Ectodermal cell (in vitro differentiated cells): ENCODE measurements around the gene BRSK2.

Experiments
- H3K27ac ChIP-seq: 2 replicates; pipeline ENCODE4 v1.7.0; 2013; ENCODE audit warnings: mild to moderate bottlenecking, low read depth, low read length; ENCODE audit not compliant: insufficient read depth, poor library complexity, severe bottlenecking
- H3K27me3 ChIP-seq: 2 replicates; pipeline ENCODE4 v1.7.0; 2013; ENCODE audit warnings: mild to moderate bottlenecking, low read length; ENCODE audit not compliant: insufficient read depth, control insufficient read depth, poor library complexity, severe bottlenecking
- H3K36me3 ChIP-seq: one replicate; pipeline ENCODE4 v1.7.0; 2013; ENCODE audit warnings: low read length; ENCODE audit not compliant: control insufficient read depth, insufficient read depth
- H3K4me1 ChIP-seq: one replicate; pipeline ENCODE4 v1.7.0; 2013; ENCODE audit warnings: low read length; ENCODE audit not compliant: control insufficient read depth, insufficient read depth
- H3K4me3 ChIP-seq: 2 replicates; pipeline ENCODE4 v1.7.0; 2013; ENCODE audit warnings: low read depth, low read length, control low read depth; ENCODE audit not compliant: insufficient read depth
- H3K9me3 ChIP-seq: 2 replicates; pipeline ENCODE4 v1.7.0; 2013; ENCODE audit warnings: mild to moderate bottlenecking, low read length, moderate library complexity; ENCODE audit not compliant: control insufficient read depth
- WGBS, 2 experiments: methylation state at CpG; one replicate each; pipeline ENCODE4 v1.1.7; 2013; ENCODE audit warnings: missing lambda C conversion rate in 2 of 2; 5-methylcytosine and 5-hydroxymethylcytosine counted together

BRSK2 gene

GRCh38 chr11:1375161-1375954 is 14.4 kb upstream of the BRSK2 start:
- Histone ChIP-seq H3K27me3 (no peaks in the 10 kb centered on the region), H3K36me3 (no peaks in the 10 kb centered on the region), H3K9me3 (no peaks in the 10 kb centered on the region), H3K4me1 (no peaks in the 10 kb centered on the region), H3K27ac (no peak overlapping the region), H3K4me3 (no peak overlapping the region)
- WGBS, 2 experiments = 93 to 97% methylated on average over 25 of the region's 25 CpGs

- Histone ChIP-seq H3K27ac (no peak overlapping the region), H3K9me3 (no peaks in the 10 kb centered on the region), H3K4me1 (no peaks in the 10 kb centered on the region), H3K36me3 (no peaks in the 10 kb centered on the region), H3K27me3 (no peaks in the 10 kb centered on the region), H3K4me3 (no peak overlapping the region)
- 93% methylated on average over 17 of the region's 17 CpGs for WGBS, 2 experiments
Measured at GRCh38 chr11:1375955-1376258, 13.8 kb upstream of the BRSK2 start.

DNA sequence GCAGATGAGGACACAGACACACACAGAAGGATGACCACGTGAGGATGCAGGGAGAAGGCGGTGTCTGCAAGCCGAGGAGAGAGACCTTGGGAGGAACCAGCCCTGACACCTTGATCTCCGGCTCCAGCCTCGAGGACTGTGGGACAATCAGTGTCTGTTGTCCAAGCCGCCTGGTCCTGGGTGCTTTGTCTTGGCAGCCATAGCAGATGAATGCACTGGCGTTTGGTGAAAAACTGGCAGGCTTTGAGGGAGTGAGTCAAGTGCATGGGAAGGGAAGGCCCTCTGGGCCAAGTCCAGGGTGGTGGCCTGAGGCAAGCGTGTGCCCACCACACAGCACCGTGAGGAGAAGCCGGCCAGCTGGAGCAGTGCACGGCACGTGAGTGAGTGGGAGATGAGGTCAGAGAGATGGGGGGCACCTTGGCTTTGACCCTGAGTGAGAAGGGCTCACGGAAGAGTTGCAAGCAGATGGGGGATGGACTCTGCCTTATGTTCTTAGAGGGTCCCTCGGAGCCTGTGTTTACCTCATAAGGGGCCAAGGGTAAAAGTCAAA is 12.4 kb upstream of the BRSK2 start:
- peaks cover 2% of the 10 kb centered on the region for H3K27me3 ChIP-seq
- no peaks in the 10 kb centered on the region for H3K9me3 ChIP-seq
- H3K4me3 ChIP-seq = no peak overlapping the region
- 86 to 89% methylated on average over 13 to 14 of the region's 14 CpGs for WGBS, 2 experiments
- H3K27ac ChIP-seq = no peak overlapping the region
- H3K4me1 ChIP-seq = no peaks in the 10 kb centered on the region
- H3K36me3 ChIP-seq = no peaks in the 10 kb centered on the region

- H3K4me3 ChIP-seq = no peak overlapping the region
- H3K36me3 ChIP-seq = no peaks in the 10 kb centered on the region
- peaks cover 3% of the 10 kb centered on the region for H3K27me3 ChIP-seq
- no peak overlapping the region for H3K27ac ChIP-seq
- no peaks in the 10 kb centered on the region for H3K4me1 ChIP-seq
- WGBS, 2 experiments = 85 to 86% methylated on average over 10 of the region's 10 CpGs
- no peaks in the 10 kb centered on the region for H3K9me3 ChIP-seq
Measured at GRCh38 chr11:1381793-1382425, 7.8 kb upstream of the BRSK2 start.

- H3K27ac ChIP-seq = no peak overlapping the region
- peak overlapping the region; percentile 49 for H3K4me3 ChIP-seq
- H3K4me1 ChIP-seq = no peaks in the 10 kb centered on the region
- H3K9me3 ChIP-seq = no peaks in the 10 kb centered on the region
- WGBS, 2 experiments = 84 to 85% methylated on average over 23 of the region's 23 CpGs
- peaks cover 4% of the 10 kb centered on the region for H3K27me3 ChIP-seq
- no peaks in the 10 kb centered on the region for H3K36me3 ChIP-seq
Measured at GRCh38 chr11:1382429-1382828, 7.3 kb upstream of the BRSK2 start.

GRCh38 chr11:1382831-1383607 is 6.7 kb upstream of the BRSK2 start:
- Histone ChIP-seq H3K9me3 (no peaks in the 10 kb centered on the region), H3K27me3 (peaks cover 10% of the 10 kb centered on the region), H3K4me3 (peak overlapping the region; percentile 49), H3K27ac (peak overlapping the region; percentile 26), H3K36me3 (no peaks in the 10 kb centered on the region), H3K4me1 (no peaks in the 10 kb centered on the region)
- WGBS, 2 experiments = 1 to 2% methylated on average over 56 of the region's 56 CpGs

- H3K36me3 ChIP-seq = no peaks in the 10 kb centered on the region
- no peaks in the 10 kb centered on the region for H3K9me3 ChIP-seq
- 90 to 91% methylated on average over 21 of the region's 21 CpGs for WGBS, 2 experiments
- no peak overlapping the region for H3K27ac ChIP-seq
- H3K4me3 ChIP-seq = no peak overlapping the region
- H3K4me1 ChIP-seq = peaks cover 7% of the 10 kb centered on the region
- peaks cover 22% of the 10 kb centered on the region for H3K27me3 ChIP-seq
Measured at GRCh38 chr11:1384199-1384970, 5.3 kb upstream of the BRSK2 start.

DNA sequence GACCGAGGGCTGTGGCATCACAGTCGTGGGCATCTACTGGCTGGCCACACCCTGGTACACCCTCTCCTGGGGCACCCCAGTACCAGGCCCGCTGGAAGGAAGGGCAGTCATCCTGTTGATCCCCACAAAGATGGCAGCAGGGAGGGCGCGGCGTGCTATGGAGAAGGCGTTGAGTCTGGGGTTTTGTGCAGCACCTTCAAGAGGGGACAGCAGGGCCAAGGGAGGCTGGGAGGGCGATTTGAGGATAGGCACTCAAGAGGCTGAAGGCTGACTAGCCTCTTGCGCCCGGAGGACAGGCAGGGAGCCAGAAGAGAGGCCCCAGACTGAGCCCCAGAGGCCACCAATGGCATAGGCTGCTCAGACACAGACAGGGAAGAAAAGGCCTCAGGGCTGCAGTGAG is 2.2 kb upstream of the BRSK2 start:
- Histone ChIP-seq H3K4me1 (peaks cover 13% of the 10 kb centered on the region), H3K27ac (no peak overlapping the region), H3K9me3 (no peaks in the 10 kb centered on the region), H3K27me3 (peaks cover 29% of the 10 kb centered on the region), H3K4me3 (no peak overlapping the region), H3K36me3 (no peaks in the 10 kb centered on the region)
- WGBS, 2 experiments = 96% methylated on average over 10 of the region's 10 CpGs

GRCh38 chr11:1387961-1388762 is 1.6 kb upstream of the BRSK2 start:
- Histone ChIP-seq H3K36me3 (no peaks in the 10 kb centered on the region), H3K4me1 (peaks cover 13% of the 10 kb centered on the region), H3K27me3 (peaks cover 29% of the 10 kb centered on the region), H3K9me3 (no peaks in the 10 kb centered on the region), H3K4me3 (peak overlapping the region; percentile 51), H3K27ac (no peak overlapping the region)
- WGBS, 2 experiments = 50 to 54% methylated on average over 22 of the region's 22 CpGs
